ENCODE data around the gene APH1A. TPM values are rescaled to one million over a fixed set of nuclear protein-coding genes. Genes with fewer than 3 reads are reported as not detected.

Gene APH1A
- polyA plus RNA-seq, 3 donors: 83.7 to 134 (median 83.9) TPM

DNA sequence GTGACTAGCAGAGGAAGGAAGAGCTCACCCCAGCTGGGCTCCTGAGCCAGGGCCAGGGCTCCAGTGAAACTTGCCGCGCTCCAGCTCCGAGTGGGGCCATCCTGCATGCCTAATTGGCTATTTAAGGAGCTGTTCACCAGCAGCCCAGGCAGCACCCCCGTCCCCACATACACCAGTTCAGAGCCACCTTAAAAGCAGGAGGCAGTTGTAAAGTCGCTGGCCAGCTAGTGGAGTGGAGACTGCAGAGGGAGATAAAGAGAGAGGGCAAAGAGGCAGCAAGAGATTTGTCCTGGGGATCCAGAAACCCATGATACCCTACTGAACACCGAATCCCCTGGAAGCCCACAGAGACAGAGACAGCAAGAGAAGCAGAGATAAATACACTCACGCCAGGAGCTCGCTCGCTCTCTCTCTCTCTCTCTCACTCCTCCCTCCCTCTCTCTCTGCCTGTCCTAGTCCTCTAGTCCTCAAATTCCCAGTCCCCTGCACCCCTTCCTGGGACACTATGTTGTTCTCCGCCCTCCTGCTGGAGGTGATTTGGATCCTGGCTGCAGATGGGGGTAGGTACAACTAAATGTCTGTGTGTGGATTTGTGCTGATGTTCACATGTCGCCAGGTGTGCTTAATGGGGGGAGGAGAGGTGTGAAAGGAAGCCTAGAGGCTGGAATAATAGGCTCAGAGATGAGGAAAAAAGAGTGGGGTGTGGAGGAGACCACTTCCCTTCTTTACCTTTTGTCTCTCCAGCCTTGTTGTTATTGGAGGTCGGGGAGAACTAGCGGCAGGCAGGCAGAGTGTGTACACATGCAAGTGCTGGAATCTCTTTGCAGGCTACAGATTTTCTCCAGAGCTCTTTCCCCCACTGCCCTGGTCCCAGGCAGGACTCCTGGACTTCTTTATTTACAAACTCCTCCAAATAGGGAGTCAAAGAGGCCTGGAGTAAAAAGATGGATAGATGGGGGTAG is 10.9 kb downstream of the APH1A start, which contains the start of gene CA14:
Gene CA14, plus strand, starts transcription at position 151 of the 962 bp plus-strand sequence. Its CDS starts 355 bp downstream, at position 506.
- peaks cover 24% of the 10 kb centered on the region for H3K4me1 Mint-ChIP-seq
- no peak for DNase-seq
- Histone ChIP-seq H4K20me1 (ENCODE audit: insufficient read depth, low read length) (no peaks in the 10 kb centered on the region), H3K4me1 (ENCODE audit: control insufficient read depth in 1 of 2, insufficient read depth in 2 of 2, low read length in 2 of 2) (peaks cover 14 to 15% of the 10 kb centered on the region in 2 donors), H2AFZ (ENCODE audit: insufficient read depth, low read depth, low read length, poor library complexity, severe bottlenecking) (no peak within 1 kb of the TSS), H3K36me3 (replicated peaks in 1 of 2; ENCODE audit: control insufficient read depth in 1 of 2, insufficient read depth in 2 of 2, low read length in 2 of 2) (no peaks in the 10 kb centered on the region), H3K4me3 (replicated peaks in 1 of 3; ENCODE audit: low read depth in 2 of 3, low read length in 3 of 3) (no peak within 1 kb of the TSS), H3K27me3 (ENCODE audit: control insufficient read depth in 2 of 2, insufficient read depth in 2 of 2, low read length in 2 of 2) (peaks cover 38 to 44% of the 10 kb centered on the region in 2 donors), H3K27ac (ENCODE audit: low read depth in 1 of 2, low read length in 2 of 2) (no peak within 1 kb of the TSS), H3K9ac (ENCODE audit: insufficient read depth, low read length, poor library complexity, severe bottlenecking) (no peak within 1 kb of the TSS), H3K9me3 (replicated peaks in 1 of 2; ENCODE audit: control insufficient read depth in 1 of 2, insufficient read depth in 1 of 2, low read length in 2 of 2) (no peaks in the 10 kb centered on the region), H3K4me2 (replicated peaks; ENCODE audit: extremely low read depth, low read length, poor library complexity, severe bottlenecking) (peak within 1 kb of the TSS; percentile 89), H3K79me2 (ENCODE audit: insufficient read depth, low read length) (no peaks in the 10 kb centered on the region)
- peak within 1 kb of the TSS in 1 of 2 donors; percentile 90 for H3K4me3 Mint-ChIP-seq
- intact Hi-C loops (cut with micrococcal nuclease): loop anchor here (2.0 to 10.0 kb wide), 2 partner anchors 23 to 47 kb away; no protein-coding TSS in a partner anchor
- H3K27ac Mint-ChIP-seq: no peak within 1 kb of the TSS
- TF ChIP-seq, protein P1, sequence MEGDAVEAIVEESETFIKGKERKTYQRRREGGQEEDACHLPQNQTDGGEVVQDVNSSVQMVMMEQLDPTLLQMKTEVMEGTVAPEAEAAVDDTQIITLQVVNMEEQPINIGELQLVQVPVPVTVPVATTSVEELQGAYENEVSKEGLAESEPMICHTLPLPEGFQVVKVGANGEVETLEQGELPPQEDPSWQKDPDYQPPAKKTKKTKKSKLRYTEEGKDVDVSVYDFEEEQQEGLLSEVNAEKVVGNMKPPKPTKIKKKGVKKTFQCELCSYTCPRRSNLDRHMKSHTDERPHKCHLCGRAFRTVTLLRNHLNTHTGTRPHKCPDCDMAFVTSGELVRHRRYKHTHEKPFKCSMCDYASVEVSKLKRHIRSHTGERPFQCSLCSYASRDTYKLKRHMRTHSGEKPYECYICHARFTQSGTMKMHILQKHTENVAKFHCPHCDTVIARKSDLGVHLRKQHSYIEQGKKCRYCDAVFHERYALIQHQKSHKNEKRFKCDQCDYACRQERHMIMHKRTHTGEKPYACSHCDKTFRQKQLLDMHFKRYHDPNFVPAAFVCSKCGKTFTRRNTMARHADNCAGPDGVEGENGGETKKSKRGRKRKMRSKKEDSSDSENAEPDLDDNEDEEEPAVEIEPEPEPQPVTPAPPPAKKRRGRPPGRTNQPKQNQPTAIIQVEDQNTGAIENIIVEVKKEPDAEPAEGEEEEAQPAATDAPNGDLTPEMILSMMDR (IDR thresholded peaks at IDR 0.05): no peak
- H3K36me3 Mint-ChIP-seq: peaks cover 0 to 6% of the 10 kb centered on the region in 2 donors
- peaks cover 0 to 9% (median 4%) of the 10 kb centered on the region in 7 donors for H3K9me3 Mint-ChIP-seq
- 51% methylated on average over 4 of the region's 13 CpGs for WGBS (ENCODE audit: insufficient coverage)
- H3K27me3 Mint-ChIP-seq (ENCODE audit: low read depth in 3 of 3): peaks cover 47 to 55% (median 52%) of the 10 kb centered on the region in 3 donors

DNA sequence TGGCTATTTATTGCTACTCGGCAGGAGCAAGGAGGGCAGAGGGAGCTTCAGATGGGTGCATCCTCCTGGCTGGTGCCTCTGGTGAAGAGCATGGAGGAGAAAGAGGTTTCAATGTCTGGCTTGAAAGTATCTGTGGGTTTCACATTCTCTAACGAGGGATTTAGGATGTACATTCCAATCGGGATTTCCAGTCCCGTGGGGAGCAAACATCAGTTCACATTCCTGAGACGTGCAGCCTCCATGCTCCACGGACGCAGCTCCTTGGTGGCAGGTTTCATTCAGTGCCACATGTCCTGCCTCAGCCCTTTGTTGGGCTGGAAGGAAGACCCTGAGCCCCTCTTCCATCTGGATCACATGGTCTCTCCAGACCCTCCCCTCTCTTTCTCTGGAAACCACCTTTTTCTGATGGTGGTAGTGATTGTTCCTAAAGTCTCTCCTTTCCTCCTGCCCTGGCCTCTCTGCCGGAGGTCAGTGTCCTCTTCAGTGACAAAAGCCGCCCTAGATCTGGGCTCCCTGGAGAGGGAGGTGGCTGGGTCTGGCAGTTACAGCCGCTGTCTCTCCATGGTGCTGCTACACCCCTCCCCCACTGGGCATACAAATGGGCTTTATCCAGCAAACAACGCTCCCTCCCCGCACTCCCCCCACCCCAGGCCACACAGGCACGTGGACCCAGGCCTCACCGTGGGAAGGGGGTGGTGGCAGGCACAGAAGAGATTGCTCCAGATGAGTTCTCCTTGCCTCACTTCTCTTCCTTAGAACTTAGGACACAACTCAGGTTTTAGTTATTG is 12.1 kb downstream of the APH1A start:
- H2AFZ ChIP-seq (ENCODE audit: insufficient read depth, low read depth, low read length, poor library complexity, severe bottlenecking): peak overlapping the region; percentile 75
- H3K27me3 ChIP-seq (ENCODE audit: control insufficient read depth in 2 of 2, insufficient read depth in 2 of 2, low read length in 2 of 2): peaks cover 38 to 44% of the 10 kb centered on the region in 2 donors
- 30% methylated on average over 6 of the region's 14 CpGs for WGBS (ENCODE audit: insufficient coverage)
- H3K79me2 ChIP-seq (ENCODE audit: insufficient read depth, low read length): no peaks in the 10 kb centered on the region
- peak overlapping the region in 1 of 3 experiments; percentile 79 for H3K4me3 ChIP-seq (replicated peaks in 1 of 3; ENCODE audit: low read depth in 2 of 3, low read length in 3 of 3)
- Mint-ChIP-seq H3K36me3 (peaks cover 0 to 6% of the 10 kb centered on the region in 2 donors), H3K4me3 (peak overlapping the region in 1 of 2 donors; percentile 90), H3K27ac (no peak overlapping the region), H3K4me1 (peaks cover 24% of the 10 kb centered on the region), H3K9me3 (peaks cover 0 to 9% (median 4%) of the 10 kb centered on the region in 7 donors), H3K27me3 (ENCODE audit: low read depth in 3 of 3) (peaks cover 47 to 57% (median 49%) of the 10 kb centered on the region in 3 donors)
- peaks cover 14 to 15% of the 10 kb centered on the region in 2 donors for H3K4me1 ChIP-seq (ENCODE audit: control insufficient read depth in 1 of 2, insufficient read depth in 2 of 2, low read length in 2 of 2)
- no peak overlapping the region for H3K9ac ChIP-seq (ENCODE audit: insufficient read depth, low read length, poor library complexity, severe bottlenecking)
- no peak for DNase-seq
- intact Hi-C loops (cut with micrococcal nuclease): loop anchor here (2.0 to 10.0 kb wide), 2 partner anchors 24 to 48 kb away; no protein-coding TSS in a partner anchor
- H3K27ac ChIP-seq (ENCODE audit: low read depth in 1 of 2, low read length in 2 of 2): no peak overlapping the region
- TF ChIP-seq, protein P1 (IDR thresholded peaks at IDR 0.05): no peak
- peak overlapping the region; percentile 89 for H3K4me2 ChIP-seq (replicated peaks; ENCODE audit: extremely low read depth, low read length, poor library complexity, severe bottlenecking)
- no peaks in the 10 kb centered on the region for H4K20me1 ChIP-seq (ENCODE audit: insufficient read depth, low read length)
- no peaks in the 10 kb centered on the region for H3K9me3 ChIP-seq (replicated peaks in 1 of 2; ENCODE audit: control insufficient read depth in 1 of 2, insufficient read depth in 1 of 2, low read length in 2 of 2)
- no peaks in the 10 kb centered on the region for H3K36me3 ChIP-seq (replicated peaks in 1 of 2; ENCODE audit: control insufficient read depth in 1 of 2, insufficient read depth in 2 of 2, low read length in 2 of 2)
